Nephron (organoid): Measurements from ENCODE around the gene DYTN.

Experiments used
- H3K27ac Mint-ChIP-seq, 3 experiments: 2 replicates each; pipeline ENCODE4 v1.8.0; 2020; ENCODE audit warnings: mixed read lengths in 3 of 3, mild to moderate bottlenecking in 2 of 3, moderate library complexity in 1 of 3
- H3K27me3 Mint-ChIP-seq: 2 replicates; pipeline ENCODE4 v1.8.0; 2021; ENCODE audit warnings: low read depth, mild to moderate bottlenecking, moderate library complexity, mixed read lengths
- H3K36me3 Mint-ChIP-seq: 2 replicates; pipeline ENCODE4 v1.8.0; 2020; ENCODE audit warnings: low read depth, mixed read lengths
- H3K4me1 Mint-ChIP-seq: 2 replicates; pipeline ENCODE4 v1.8.0; 2020; ENCODE audit warnings: mixed read lengths
- H3K4me3 Mint-ChIP-seq, 3 experiments: 2 replicates each; pipeline ENCODE4 v1.8.0; 2020; ENCODE audit warnings: mild to moderate bottlenecking in 3 of 3, mixed read lengths in 3 of 3, moderate library complexity in 2 of 3
- H3K9me3 Mint-ChIP-seq: 2 replicates; pipeline ENCODE4 v1.8.0; 2020; ENCODE audit warnings: mixed read lengths
- TF ChIP-seq, protein P1 (sequence below), 3 experiments: fragments of 200-600 bp; sonication (generic); IDR thresholded peaks; one replicate each; pipeline ENCODE4 v1.5.0; 2021; ENCODE audit warnings: antibody characterized with exemption in 3 of 3; ENCODE audit not compliant: unreplicated experiment in 3 of 3

Gene DYTN

GRCh38 chr2:206670531-206671319, 47.5 kb downstream of the DYTN start:
- H3K27me3 Mint-ChIP-seq, result no peaks in the 10 kb centered on the region
- TF ChIP-seq, protein P1, sequence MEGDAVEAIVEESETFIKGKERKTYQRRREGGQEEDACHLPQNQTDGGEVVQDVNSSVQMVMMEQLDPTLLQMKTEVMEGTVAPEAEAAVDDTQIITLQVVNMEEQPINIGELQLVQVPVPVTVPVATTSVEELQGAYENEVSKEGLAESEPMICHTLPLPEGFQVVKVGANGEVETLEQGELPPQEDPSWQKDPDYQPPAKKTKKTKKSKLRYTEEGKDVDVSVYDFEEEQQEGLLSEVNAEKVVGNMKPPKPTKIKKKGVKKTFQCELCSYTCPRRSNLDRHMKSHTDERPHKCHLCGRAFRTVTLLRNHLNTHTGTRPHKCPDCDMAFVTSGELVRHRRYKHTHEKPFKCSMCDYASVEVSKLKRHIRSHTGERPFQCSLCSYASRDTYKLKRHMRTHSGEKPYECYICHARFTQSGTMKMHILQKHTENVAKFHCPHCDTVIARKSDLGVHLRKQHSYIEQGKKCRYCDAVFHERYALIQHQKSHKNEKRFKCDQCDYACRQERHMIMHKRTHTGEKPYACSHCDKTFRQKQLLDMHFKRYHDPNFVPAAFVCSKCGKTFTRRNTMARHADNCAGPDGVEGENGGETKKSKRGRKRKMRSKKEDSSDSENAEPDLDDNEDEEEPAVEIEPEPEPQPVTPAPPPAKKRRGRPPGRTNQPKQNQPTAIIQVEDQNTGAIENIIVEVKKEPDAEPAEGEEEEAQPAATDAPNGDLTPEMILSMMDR (IDR thresholded peaks at IDR 0.05; ENCODE audit: unreplicated experiment in 3 of 3), result no peak
- H3K36me3 Mint-ChIP-seq, result no peaks in the 10 kb centered on the region

GRCh38 chr2:206665251-206665650, 52.9 kb downstream of the DYTN start:
- no peaks in the 10 kb centered on the region for H3K27me3 Mint-ChIP-seq
- H3K4me1 Mint-ChIP-seq, result no peaks in the 10 kb centered on the region
- TF ChIP-seq, protein P1 (IDR thresholded peaks at IDR 0.05; ENCODE audit: unreplicated experiment in 3 of 3), result no peak
- H3K36me3 Mint-ChIP-seq, result no peaks in the 10 kb centered on the region
- no peak overlapping the region for H3K27ac Mint-ChIP-seq
- no peak overlapping the region for H3K4me3 Mint-ChIP-seq
- H3K9me3 Mint-ChIP-seq, result no peaks in the 10 kb centered on the region

More at GRCh38 chr2:206670531-206671319, 47.5 kb downstream of the DYTN start:
- Mint-ChIP-seq H3K4me1 (no peaks in the 10 kb centered on the region), H3K4me3 (no peak overlapping the region), H3K9me3 (no peaks in the 10 kb centered on the region), H3K27ac (no peak overlapping the region)

DNA sequence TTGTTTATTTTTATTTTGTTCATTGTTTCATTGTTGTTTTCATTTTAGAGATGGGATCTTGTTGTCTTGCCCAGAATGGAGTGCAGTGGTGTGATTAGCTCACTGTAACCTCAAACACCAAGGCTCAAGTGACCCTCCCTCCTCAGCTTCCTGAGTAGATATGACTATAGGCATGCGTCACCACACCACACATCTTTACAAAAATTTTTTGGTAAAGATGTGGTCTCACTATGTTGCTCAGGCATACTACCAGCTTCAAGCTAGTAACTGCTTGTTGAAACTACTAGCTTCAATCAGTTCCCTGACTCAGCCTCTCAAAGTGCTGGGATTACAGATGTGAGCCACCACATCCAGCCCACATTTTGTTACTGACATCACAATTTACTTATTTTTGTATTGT, 61.1 kb downstream of the DYTN start:
- Mint-ChIP-seq H3K27me3 (peaks cover 4% of the 10 kb centered on the region), H3K36me3 (no peaks in the 10 kb centered on the region), H3K4me1 (no peaks in the 10 kb centered on the region), H3K9me3 (no peaks in the 10 kb centered on the region), H3K27ac (no peak overlapping the region), H3K4me3 (no peak overlapping the region)
- TF ChIP-seq, protein P1 (IDR thresholded peaks at IDR 0.05; ENCODE audit: unreplicated experiment in 3 of 3), result no peak

GRCh38 chr2:206647985-206648384, 70.2 kb downstream of the DYTN start:
- H3K9me3 Mint-ChIP-seq, result no peaks in the 10 kb centered on the region
- TF ChIP-seq, protein P1 (IDR thresholded peaks at IDR 0.05; ENCODE audit: unreplicated experiment in 3 of 3), result no peak
- H3K4me1 Mint-ChIP-seq, result no peaks in the 10 kb centered on the region
- no peak overlapping the region for H3K27ac Mint-ChIP-seq
- no peak overlapping the region for H3K4me3 Mint-ChIP-seq
- H3K27me3 Mint-ChIP-seq, result peaks cover 9% of the 10 kb centered on the region
- H3K36me3 Mint-ChIP-seq, result no peaks in the 10 kb centered on the region

DNA sequence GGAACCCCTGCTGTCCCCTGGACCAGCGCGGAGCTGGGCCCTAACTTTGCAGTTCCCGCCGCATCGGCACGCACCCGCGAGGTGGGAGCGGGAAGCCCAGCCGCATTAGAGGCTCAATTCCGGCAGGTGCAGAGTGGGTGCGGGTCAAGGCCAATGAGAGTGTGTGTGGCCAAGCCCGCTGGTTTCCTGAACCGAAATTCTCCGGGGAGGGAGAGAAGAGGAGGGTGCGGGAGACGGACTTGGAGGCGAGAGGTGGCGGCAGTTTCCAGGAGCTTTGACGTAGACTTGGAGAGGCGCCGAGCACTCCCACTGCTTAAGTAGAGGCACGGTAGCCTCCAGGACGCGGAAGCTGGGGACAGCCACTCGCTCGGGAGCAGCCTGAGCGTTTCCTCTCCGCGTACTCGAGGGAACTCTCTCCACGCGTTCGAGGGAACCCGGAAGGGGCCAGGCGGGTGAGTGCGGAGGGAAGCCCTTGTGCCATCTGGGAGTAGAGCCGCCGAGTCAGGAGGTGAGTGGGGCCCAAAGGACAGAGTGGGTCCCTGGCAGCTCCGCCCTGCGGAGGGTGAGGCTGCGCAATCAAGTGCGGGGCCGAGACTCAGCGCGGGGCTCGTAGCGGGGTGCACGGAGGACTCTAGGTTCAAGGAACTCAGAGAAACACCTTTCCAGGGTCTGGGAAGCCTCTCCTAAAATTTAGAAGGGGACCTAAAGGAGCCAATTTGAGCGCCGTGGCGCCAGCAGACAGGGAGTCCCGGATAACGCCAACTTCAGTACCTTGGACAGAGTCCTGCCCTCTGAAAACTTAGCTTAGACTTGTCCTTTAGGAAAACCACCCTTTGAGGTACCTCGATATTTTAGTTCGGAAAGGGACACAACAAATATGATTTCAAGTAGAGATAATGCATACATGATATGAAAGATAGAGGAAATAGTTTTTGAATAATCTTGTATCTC, 75.8 kb downstream of the DYTN start, which contains the start of gene FAM237A:
Gene FAM237A (plus strand): TSS at position 413 of the 951 bp plus-strand sequence. CDS start 1,750 bp downstream, outside the sequence.
- Mint-ChIP-seq H3K27ac (no peak within 1 kb of the TSS), H3K36me3 (no peaks in the 10 kb centered on the region), H3K4me3 (peak within 1 kb of the TSS in 1 of 3 experiments; percentile 22), H3K9me3 (no peaks in the 10 kb centered on the region), H3K27me3 (peaks cover 9% of the 10 kb centered on the region), H3K4me1 (no peaks in the 10 kb centered on the region)
- TF ChIP-seq, protein P1 (IDR thresholded peaks at IDR 0.05; ENCODE audit: unreplicated experiment in 3 of 3), result no peak
